NOMO-1 (cell line): Measurements from ENCODE around the gene ZNF839.
"Not testable (repeated sequence)": the region's sequence is repeated elsewhere in the genome, so short reads cannot be mapped to it uniquely, and the experiment has no call there.

ENCODE experiments used
- DNase-seq, 2 experiments: peaks; one replicate each; lab custom pipeline; 2025; ENCODE audit not compliant: unreplicated experiment in 2 of 2; lab: John Stamatoyannopoulos, UW

The ZNF839 gene

DNA sequence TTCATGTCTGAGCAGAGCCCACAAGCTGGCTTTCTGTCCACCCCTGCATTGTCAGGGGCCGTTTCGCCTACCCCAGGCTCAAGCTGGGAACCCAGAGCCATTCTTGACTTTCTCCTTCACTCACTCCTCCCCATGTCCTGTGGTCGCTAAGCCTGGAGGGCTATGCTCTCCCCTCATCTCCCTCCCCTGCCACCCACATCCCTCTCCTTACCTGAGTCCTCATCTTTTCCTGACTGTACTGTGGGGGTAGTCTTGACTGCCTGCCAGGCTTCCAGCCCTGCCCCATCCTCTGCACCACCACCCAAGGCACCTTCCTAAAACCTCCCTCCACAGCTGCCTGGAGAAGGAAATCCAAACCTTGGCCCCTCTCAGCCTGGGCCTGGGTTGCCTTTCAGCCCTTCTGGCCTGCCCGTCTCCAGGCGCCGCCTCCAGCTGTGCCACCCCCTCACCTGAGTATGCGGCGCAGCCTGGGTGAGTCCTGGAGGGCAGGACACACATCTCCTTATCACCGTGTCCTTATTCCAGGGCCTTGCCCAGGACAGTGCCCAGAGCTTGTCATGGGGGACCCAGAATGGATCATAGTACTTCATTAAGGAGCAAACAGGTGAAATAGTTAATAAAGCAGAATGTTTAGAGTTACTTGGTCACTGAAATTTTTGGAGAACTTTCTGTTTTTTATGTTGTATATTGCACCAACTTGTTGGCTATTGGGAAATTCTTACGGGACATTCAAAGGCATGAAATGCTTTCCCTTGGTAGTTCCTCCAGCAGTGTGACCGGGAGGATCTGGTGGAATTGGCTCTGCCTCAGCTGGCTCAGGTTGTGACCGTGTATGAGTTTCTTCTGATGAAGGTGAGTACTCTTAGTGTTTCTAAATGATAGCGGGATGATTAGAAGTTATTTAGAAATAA lies 14.5 kb downstream of the ZNF839 start:
- DNase-seq: no peak

DNA sequence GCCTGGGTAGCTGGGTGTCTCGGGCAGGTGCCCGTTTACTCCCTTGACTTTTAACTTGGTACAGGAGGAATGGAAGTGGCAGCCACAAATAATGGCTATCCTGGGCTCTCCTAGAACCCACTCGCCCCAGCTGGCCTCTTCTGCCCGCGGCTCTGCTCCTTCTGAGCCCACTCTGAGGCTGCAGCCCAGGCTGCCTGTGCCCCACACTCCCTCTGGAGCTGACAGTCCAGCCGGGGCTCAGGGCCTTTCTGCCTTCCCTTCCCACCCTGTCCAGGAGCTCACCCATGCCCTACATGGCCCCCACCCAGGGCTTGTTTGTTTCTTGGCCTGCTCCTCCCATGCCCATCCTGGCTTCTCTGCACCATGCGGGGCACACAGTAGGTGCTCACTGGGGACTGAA lies 15.6 kb downstream of the ZNF839 start:
- no peak for DNase-seq

DNA sequence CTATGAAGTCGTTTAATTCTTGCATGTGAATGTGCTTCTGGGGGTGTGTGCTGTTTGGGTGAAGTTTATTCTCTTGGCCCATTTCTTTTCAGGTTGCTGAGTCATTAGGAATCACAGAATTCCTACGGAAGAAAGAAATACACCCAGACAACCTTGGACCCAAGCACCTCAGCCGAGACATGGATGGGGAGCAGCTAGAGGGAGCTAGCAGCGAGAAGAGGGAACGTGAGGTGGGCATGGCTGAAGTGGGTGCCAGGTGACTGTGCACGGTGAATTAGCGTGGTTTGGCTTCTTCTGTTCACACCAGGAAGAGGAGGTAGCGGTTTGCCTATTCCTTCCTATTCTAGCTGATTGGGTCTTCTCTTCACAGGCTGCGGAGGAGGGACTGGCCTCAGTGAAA lies 19.2 kb downstream of the ZNF839 start:
- DNase-seq: no peak

DNA sequence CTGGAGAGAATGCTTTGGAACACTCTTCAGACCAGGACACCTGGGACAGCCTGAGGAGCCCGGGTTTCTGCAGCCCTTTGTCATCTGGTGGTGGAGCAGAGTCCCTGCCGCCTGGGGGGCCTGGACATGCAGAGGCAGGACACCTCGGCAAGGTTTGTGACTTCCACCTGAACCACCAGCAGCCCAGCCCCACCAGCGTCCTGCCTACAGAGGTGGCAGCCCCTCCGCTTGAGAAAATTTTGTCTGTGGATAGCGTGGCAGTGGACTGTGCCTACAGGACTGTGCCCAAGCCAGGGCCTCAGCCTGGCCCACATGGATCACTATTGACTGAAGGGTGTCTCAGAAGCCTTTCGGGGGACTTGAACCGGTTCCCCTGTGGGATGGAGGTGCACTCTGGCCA lies 22.0 kb downstream of the ZNF839 start:
- DNase-seq: no peak

DNA sequence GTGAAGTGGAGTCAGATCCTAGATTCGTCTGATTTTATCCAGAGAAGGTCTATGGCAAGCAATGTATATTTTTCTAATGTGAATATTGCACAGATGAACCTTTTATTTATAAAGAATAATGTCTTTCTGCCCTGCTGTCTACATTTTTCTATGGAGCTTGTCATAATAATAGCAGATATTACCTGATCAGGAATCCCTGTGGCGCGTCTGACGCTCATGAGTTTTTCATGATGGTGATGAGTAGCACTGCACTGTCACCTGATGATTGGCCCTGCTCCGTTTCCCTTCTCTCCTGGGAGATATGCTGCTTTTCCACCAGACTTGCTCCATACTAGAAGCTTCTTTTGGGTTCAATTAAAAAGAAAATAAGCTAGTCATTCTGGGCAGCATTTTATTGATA lies 22.7 kb downstream of the ZNF839 start:
- DNase-seq: no peak

DNA sequence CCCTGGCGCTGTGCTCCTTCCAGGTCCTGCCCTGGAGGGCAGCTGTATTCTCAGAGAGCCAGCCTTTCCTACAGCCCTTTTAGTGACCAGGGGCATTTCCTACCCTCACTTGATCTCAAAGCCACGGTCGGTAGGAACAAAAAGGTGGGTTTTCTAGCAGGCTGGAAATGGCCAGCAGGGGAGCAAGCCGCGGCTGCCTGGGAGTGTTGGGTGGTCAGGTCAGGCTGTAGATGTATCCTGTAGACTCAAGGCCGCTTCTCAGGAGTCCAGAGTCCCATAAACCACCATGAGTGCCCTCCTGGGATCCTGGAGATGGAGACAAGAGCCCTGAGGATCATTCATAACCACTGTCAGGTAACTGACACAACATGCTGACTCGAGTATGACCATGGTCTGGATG lies 24.5 kb downstream of the ZNF839 start:
- DNase-seq: no peak

DNA sequence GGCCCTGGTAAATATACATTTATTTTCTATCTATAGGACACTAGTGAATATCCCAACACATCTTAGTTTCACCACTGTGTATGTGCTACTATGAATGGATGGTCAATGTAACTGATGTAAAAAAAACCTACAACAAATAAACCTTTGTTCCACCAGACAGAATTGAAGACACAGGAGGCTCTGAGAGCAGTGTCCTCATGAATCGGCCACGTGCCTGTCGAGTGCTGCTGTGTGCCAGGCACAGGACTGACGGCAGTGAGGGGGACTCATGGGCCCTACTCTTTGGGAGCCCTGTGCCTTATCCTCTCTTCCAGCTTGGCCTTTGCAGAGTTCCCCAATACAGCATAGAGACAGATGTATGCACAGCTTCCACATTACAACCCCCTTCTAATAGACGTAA lies 24.9 kb downstream of the ZNF839 start:
- no peak for DNase-seq

DNA sequence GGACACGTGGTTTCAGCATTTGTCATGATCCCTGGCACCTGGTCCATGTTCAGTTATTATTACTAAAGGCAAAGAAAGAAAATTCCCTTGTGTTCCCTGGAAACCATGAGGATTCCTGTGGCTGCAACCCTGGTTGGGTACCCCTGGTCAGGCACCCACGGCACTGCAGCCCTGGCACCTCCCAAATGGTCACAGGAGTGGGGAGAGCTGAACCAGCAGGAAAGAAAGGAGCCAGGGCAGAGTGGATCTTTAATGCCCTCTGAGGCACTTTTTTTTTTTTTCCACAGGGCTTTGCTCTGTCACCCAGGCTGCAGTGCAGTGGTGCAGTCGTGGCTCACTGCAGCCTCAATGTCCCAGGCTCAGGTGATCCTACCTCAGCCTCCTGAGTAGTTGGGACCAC lies 25.7 kb downstream of the ZNF839 start:
- no peak for DNase-seq

DNA sequence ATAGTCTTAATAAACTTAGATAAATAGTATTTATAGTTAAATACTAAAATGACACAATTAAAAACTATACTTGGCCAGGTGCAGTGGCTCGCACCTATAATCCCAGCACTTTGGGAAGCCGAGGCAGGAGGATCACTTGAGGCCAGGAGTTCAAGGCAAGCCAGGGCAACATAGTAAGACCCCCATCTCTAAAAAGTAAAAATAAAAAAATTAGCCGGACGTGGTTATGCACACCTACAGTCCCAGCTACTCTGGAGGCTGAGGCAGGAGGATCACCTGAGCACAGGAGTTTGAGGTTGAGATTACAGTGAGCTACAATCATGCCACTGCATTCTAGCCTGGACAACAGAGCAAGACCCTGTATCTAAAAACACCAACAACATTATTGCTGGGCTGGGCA lies 27.1 kb downstream of the ZNF839 start:
- DNase-seq: no peak

DNA sequence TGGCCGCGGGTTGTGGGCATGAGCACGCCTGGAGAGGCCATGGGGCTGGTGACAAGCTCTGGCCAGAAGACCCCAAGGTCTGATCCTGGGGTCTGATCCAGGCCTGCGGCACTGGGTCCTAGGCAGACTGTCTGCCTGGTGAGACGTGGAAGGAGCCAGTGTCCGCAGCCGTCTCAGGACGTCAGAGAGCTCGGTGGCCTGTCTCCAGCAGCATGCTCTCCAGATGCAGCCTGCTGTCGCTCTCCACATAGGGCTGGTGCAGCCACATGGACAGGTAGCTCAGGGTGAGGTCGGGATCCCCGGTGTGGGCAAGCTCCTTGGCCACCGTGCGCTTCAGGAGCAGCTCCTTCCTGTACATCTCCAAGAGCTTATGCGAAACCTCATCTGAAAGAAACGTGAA lies 28.8 kb downstream of the ZNF839 start:
- no peak for DNase-seq

DNA sequence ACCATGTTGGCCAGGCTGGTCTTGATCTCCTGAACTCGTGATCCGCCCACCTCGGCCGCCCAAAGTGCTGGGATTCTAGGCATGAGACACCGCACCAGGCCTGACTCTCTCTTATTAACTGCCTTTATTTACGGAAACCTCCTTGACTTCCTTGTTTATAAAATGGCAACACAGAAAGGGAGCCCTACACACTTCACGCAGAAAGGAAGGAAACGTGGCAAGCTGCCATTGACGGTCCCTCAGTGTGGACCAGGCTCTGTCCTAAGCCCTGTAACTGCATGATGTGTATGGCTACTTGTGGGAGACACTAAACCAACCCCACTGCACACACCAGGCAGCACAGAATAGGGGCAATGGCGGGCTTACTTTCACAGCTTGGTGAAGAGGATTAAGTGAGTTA lies 31.5 kb downstream of the ZNF839 start:
- no peak for DNase-seq

DNA sequence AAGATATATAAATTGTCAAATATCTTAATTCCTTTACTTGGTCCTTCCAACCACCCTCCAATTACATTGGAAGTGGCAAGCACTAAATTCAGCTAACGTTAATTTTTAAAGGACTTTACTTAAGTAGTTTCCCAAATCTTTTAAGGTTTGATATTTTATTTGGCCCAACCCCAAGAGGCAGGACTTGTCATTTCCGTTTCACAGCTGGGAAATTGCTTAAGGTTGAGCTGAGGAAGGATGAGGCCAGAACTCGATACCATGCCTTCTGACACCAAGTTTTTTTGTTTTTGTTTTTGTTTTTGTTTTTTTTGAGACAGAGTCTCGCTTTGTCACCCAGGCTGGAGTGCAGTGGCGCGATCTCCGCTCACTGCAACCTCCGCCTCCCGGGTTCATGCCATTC lies 32.0 kb downstream of the ZNF839 start:
- DNase-seq: not testable (repeated sequence)

DNA sequence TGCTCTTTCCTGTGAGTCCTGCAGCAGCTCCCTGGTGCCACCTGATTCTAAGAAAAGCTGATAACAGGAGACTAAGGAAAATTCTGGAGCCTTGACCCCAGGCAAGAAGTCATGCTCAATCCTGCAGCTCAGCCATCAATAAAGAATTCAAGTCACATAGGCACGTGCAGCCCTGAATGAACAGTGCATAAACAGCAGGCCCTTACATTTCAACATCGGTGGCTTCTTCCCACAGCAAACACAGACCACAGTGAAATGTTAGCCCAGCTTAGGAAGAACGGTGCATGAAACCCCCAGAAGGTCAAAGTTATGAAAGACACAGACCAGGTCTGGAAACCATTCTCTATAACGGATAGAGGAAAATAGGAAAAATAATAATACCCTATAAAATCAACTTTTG lies 32.7 kb downstream of the ZNF839 start:
- no peak for DNase-seq

DNA sequence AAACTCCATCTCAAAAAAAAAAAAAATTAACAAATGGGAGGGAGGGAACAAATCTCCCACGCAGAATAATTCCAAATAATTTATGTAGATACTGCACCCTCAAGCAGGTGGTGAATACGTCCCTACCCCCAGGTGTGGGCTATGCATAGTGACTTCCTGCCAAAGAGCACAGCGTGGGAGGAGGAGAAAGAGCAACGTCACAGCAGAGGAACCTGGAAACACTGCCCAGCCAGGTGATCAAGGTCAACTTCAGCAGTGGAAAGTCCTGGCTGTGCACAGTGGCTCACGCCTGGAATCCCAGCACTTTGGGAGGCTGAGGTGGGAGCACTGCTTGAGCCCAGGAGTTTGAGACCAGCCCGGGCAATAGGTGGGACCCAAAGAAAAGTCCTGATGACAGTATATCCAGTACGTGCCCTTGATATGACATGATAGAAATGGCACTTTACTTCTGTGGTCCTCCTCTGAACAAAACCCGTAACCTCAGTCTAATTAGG lies 33.6 kb downstream of the ZNF839 start:
- DNase-seq: no peak

DNA sequence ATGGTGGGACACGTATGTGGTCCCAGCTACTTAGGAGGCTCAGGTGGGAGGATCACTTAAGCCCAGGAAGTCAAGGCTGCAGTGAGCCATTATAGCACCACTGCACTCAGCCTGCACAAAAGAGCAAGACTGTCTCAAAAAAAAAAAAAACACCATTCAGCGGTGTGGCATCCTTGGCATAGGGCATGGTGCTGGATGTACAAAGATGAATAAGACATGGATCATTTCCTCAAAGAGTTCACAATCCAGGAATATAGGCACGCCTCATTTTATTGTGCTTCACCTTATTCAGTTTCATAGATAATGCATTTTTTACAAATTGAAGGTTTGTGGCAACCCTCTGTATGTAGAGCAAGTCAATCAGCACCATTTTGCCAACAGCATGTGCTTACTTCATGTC lies 36.7 kb downstream of the ZNF839 start:
- no peak for DNase-seq

DNA sequence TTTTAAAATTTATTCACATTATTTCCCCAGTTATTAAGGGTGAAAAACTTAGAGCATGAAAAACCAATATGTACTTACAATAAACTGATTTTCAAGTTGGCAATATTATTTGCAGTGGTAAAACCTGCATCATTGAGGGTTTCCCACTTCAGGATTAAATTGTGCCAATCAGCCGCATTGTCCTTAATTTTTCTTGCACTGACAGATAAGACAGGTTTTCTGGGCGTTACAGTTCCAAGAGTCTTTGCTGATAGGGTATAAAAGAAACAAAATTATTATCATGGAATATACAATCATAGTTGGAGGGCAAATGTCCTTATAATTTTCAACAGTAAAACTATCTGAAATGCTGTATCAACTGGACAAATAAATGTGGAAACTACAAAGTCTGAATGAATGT lies 39.8 kb downstream of the ZNF839 start:
- no peak for DNase-seq

DNA sequence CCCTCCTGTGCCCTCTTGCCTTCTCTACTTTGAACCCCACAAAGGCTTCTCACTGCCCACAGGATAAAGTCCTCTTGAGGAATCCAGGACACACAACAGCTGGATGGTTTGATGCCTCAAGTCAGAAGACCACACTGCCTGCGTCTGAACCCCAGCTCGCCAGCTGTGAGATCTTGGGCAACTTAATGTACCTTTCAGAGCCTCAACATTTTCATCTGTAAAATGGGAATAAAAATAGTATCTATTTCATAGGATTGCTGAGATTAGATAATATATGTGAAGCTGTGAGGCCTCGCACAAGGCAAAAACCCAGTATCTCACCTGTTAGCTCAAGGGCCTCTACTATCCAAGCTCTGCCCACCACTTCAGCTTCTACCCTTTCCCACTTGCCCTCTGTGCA lies 40.8 kb downstream of the ZNF839 start:
- no peak for DNase-seq

DNA sequence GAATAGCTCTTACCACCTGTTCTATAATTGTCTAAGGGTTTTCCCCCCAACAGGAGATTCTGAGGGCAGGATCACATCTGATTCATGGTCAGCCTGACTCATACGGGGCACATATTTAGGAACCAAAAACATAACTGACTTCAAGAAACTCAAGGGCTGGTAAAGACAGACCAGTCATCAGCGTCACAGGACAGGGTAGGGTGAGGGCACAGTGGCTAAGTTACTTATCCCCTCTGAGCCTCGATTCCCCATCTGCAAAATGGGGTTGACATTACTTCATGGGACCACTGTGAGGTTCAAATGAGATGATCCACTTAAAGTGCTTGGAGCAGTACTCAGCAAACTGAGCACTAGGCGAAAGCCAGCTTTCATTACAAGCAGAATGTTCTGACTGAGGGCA lies 42.5 kb downstream of the ZNF839 start:
- peak in 1 of 2 experiments; percentile 7 for DNase-seq

DNA sequence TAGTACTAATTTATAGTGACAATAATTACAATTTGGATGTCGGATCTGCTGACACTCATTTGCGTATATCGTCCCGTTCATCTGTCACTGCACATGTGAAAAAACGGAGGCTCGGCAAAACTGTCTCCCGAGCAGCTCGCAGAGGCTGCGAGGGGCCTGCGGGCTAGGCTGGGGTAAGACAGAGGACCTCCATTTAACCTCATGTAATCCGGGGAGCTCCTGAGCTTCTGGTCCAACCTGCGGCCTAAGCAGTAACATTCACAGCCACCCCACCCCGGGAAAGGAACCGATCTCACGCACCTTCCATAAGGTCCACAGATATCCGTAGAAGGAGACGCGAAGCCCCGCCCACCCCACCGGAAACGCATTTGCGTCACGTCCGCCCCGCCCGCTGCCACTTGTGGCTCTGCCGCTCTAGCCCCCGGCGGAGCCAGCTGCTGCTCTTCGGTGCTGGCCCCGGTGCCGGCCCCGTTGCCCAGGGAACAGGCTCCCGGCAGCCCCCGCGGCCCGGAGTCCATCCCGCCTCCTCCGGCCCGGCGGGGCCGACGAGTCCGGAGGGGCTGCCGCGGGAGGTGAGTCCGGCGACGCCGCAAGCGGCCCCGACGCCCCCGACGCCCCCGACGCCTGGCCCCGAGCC lies 43.1 kb downstream of the ZNF839 start, which contains the start of the genes CINP and TECPR2:
CINP (minus strand) TSS at position 346 of the 637 bp plus-strand sequence; CDS start at position 307, 39 bp downstream.
TECPR2 (plus strand) TSS at position 397 of the 637 bp plus-strand sequence. CDS start 13,781 bp downstream, outside the sequence.
- DNase-seq: peak; percentile 91 to 95

DNA sequence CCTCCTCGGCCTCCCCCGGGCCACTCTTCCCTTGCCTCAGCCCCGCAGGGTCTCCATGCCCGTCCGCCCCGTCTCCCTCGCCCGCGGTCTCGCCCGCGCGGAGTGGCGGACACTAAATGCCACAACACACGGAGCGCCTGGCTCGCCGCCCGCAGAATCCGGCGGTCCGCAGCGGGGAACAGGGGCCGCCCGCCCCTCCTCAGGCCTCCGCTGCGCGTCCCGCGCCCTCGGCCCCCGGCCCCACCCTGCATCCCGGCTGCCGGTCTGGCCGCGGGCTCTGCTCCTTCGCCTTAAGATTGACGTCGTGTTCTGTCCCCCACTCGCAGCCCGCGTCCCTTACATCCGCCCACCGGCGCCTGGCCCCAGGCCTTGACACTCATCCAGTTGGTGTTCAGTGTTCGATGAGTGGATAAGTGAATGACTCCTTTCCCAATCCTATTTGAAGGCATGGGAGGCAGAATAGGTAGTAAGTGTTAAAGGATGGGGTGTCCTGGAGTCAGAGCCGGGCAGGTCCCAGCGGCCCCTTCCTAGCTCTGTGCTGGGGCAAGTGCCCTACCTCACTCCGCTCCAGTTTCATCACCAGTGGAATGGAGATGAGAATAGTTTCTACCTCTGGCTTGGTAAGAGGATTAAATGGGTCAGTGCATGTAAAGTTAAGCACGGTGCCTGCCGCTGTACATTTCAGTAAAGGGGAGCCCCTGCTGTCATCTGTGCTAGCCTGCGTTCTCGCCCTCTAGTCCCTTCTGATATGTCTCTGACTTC lies 43.8 kb downstream of the ZNF839 start:
- peak in 1 of 2 experiments; percentile 8 for DNase-seq

DNA sequence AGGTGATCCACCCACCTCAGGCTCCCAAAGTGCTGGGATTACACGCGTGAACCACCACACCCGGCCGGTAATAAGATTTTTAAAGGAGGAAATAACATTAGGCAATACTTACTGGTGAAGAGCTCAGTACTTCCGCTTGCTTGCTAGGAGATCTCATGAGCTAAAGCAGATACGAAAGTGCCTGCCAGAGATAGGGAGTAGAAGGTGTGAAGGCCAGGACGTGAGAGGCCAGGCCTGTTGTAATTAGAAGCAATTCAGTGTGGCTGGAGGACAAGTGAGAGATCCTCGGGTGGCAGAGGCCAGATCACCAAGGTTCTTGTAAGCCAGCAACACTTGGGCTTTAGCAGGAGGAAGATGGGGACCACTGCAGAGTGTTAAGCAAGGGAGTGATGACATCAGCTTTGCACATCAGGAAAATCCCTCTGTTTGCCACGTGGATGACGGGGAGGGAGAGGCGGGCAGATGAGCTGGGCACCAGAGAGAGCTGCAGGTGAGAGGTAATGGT lies 50.8 kb downstream of the ZNF839 start:
- DNase-seq: peak; percentile 94 to 96
